HUDEP-2 (cell line): ENCODE data around the gene ITGBL1.

ENCODE experiments used
- DNase-seq, 76 experiments: peaks; one replicate each; lab custom pipeline; 2025; ENCODE audit not compliant: unreplicated experiment in 76 of 76; lab: John Stamatoyannopoulos, UW

ITGBL1 gene

GRCh38 chr13:101452519-101453485, at the start of gene ITGBL1:
ITGBL1 (plus strand) TSS chr13:101452675; CDS start chr13:101452834, 159 bp downstream.
- DNase-seq: no peak

- no peak for DNase-seq
Observed at GRCh38 chr13:101406791-101407190, 45.7 kb upstream of the ITGBL1 start.

GRCh38 chr13:101408154-101408553, 44.3 kb upstream of the ITGBL1 start:
- no peak for DNase-seq

GRCh38 chr13:101408992-101409656, 43.4 kb upstream of the ITGBL1 start:
- no peak for DNase-seq

DNA sequence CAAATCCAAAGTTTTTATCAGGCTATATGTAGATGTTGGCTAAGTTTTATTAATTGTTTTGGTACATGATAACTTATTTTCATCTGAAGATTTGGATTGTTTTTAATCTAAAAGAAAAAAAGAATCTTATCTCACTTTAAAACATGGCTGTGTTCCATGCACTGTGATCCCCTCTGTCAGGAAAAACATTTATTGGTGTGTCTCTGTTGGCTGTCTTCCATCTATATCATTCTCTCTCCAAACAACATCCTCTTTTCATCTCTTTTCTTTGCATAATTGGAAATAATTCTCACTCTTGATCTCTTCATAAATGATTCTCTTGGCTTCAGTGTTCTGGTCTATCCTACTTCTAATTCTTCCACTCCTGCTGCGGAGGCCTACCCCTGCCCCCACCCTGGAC, 40.4 kb upstream of the ITGBL1 start:
- no peak for DNase-seq

DNA sequence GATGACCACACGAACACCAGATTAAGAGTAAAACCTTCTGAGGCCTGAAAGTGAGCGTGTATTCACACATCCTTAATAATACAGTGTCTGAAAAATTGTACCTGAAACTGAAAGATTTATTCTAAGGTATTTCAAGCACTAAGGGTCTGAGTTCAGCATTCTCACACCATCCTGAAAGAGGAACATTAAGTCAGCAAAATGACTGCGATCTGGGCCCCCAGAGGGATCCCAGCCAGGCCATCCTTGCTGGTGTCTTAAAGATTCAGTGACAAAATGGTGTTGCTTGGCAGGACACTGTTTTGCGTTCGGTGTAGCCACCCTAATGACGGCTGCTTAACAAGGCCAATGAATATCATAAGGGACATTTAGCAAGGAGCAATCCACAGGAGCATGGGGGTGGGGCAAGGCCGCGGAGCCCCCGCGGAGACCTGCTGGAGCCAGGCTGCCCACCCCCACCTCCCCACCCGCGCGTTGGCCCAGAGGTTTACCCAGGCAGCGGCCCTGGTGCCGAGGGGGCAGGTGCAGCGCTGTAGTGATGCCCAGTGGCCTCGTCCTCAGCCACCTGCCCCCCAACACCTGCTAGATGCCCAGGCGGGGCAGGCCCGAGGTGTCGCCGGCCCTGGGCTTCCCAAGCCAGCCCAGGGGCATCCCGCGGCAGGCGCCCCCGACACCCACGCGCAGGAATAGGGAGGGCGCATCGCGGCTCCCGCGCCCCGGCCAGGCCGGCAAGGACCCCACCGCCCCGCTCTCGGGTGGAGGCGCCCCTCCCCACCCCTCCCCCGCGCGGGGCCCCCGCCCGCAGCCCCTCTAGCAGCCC, 36.9 kb upstream of the ITGBL1 start:
- no peak for DNase-seq

GRCh38 chr13:101416181-101417042, 36.1 kb upstream of the ITGBL1 start, which contains the start of gene NALCN:
NALCN (minus strand) TSS chr13:101416508; CDS start chr13:101399126, 17,382 bp downstream.
- DNase-seq: peak in 1 of 76 experiments; percentile 1

DNA sequence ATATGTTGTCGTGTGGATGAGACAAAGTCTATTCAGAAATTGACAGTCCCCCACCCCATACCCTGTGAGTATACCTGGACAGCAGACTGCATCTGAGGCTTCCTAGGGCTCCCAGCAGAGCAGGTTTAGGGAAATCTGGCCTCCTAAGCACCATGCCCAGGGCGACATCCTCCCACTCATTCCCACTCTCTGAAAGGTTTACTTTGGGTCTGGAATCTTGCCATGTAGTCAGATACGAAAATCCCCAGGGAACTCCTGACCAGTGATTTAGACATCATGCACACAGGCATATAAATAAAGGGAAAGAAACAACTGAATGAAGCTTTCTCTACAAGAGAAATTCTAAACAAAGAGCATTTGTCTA, 35.5 kb upstream of the ITGBL1 start:
- DNase-seq: no peak

DNA sequence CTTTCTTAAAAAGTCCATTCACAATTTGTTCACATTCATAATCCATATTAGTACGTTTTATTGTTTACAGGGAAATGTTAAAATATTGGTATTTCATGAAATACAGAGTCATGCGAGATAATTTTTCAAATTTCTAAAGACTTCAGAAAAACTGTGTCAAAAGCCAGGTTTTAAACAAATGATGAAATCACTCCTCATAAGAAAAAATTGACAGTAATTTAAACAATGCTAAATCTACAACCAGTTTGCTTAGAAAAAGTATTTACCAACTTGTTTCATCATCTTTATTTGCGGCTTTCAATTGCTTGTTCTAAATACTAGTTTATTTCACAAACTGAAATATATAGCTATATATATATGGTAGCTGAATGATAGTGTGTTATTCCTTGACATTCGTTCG, 35.0 kb upstream of the ITGBL1 start:
- no peak for DNase-seq

- no peak for DNase-seq
Observed at GRCh38 chr13:101423872-101424271, 28.6 kb upstream of the ITGBL1 start.

GRCh38 chr13:101424381-101425155, 27.9 kb upstream of the ITGBL1 start:
- DNase-seq: no peak

- no peak for DNase-seq
Observed at GRCh38 chr13:101425156-101425471, 27.4 kb upstream of the ITGBL1 start.

DNA sequence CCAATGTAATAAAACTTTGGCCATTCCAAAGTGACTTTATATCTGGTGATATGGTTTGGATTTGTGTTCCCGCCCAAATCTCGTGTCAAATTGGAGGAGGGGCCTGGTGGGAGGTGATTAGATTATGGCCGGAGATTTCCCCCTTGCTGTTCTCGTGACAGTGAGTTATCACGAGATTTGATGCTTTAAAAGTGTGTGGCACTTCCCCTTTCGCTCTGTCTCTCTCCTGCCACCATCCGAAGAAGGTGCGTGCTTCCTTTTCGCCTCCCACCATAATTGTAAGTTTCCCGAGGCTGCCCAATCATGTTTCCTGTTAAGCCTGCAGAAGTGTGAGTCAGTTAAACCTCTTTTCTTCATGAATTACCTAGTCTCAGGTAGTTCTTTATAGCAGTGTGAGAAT, 26.9 kb upstream of the ITGBL1 start:
- peak in 1 of 76 experiments; percentile 1 for DNase-seq

DNA sequence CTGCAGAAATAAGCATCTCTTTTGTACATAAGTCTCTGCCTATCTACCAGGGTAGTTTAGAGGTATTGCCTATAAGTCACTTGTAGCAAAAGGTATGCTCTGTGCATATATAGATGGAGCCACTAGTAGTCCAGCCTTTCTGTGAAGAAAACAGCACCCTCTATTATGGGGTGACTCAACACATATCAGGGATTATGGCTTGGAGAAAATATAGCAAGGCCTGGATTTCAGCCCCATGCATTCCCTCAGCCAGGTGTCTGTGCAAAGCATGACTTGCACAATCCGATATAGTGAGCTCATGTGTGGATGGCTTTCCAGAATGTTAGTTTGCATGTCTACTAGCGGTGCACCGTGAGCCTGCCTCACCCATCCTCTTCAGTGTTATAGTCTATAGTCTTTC, 22.7 kb upstream of the ITGBL1 start:
- DNase-seq: no peak

- DNase-seq: no peak
Observed at GRCh38 chr13:101433895-101434294, 18.6 kb upstream of the ITGBL1 start.

DNA sequence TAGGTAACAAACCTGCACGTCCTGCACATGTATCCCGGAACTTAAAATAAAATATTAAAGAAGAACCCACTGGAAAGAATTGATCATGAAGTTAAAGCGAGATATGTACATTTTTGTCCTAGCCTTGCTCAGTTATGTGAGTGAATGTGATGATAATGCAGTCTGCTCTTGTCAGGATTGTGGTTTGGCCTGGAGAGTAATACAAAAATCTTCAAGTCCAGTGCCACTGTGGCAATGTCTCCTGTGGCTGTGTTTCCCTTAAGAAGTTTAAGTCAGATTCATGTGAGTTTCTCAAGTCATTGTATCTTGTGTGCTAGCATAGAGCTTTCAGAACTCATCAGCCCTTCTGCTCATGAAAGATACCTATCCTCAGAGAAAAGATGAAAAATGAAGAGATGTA, 18.0 kb upstream of the ITGBL1 start:
- no peak for DNase-seq

- DNase-seq: no peak
Observed at GRCh38 chr13:101447852-101448251, 4.6 kb upstream of the ITGBL1 start.

DNA sequence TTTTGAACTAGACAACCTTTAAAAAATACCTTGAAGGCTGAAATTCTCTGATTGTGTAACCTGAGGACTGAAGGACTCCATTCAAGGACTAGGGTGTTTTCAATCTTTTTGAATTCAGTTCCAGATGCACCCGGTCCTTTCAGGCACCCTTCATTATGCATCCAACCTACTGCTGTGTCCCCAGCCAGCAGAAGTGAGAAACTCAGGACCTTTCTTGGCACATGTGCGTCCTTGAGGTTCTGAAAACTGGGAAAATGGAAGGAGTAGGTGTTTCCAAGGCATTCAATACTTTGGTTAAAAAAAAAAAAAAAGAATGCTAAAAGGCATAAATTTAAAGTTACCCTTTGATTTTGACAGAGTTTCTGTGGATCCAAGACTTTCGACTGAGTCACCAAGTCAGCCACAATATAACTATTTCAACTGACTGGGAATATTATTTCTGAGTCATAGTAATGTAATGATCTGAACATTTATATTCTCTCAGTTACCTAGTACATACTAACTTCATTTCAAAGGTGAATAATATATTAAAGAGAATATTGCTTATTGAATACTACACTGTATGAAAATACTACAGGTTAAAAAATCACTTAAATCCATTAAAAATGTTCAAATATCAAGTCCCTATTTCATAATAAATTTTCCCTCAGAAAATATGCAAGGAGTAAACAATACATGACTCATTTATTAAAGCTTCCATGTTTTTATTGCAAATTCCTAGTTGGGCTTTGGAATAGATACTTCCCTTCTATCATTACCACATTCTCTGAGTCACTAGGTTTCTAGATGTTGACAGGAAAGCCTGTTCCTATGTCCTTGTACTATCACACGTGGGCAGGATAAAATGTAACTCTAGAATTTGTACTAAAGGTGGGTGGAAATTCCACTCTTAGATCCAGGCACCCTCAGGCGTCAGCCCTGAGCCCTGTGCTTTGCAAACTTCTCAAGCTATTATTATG, 2.4 kb upstream of the ITGBL1 start:
- no peak for DNase-seq
